ENCODE measurements around the gene ABCC5. TPM values are rescaled to one million over a fixed set of nuclear protein-coding genes. Genes with fewer than 3 reads are reported as not detected.

ABCC5 gene
- total and polyA plus RNA-seq, 12 donors: 12.1 to 89.6 (median 40.9) TPM

GRCh38 chr3:183958775-183959174, 58.9 kb downstream of the ABCC5 start:
- ATAC-seq: no peak
- TF ChIP-seq CTCF (IDR thresholded peaks at IDR 0.05): no peak
- no peaks in the 10 kb centered on the region for H3K27me3 ChIP-seq
- H3K27ac ChIP-seq: no peak overlapping the region
- intact Hi-C loops (cut with DNase I): no loop called here
- WGBS, 2 donors: 97% methylated on average over 4 of the region's 4 CpGs
- peaks cover 0 to 87% (median 54%) of the 10 kb centered on the region in 9 donors for H3K36me3 ChIP-seq
- no peaks in the 10 kb centered on the region for H3K9me3 ChIP-seq
- no peak for DNase-seq
- H3K4me1 ChIP-seq: no peaks in the 10 kb centered on the region
- no peak overlapping the region for H3K4me3 ChIP-seq

- H3K4me3 ChIP-seq: no peak overlapping the region
- no peaks in the 10 kb centered on the region for H3K27me3 ChIP-seq
- WGBS, 2 donors: 93 to 94% methylated on average over 3 of the region's 3 CpGs
- no peaks in the 10 kb centered on the region for H3K9me3 ChIP-seq
- H3K27ac ChIP-seq: no peak overlapping the region
- ATAC-seq (no peak), DNase-seq (no peak)
- no peak for TF ChIP-seq CTCF (IDR thresholded peaks at IDR 0.05)
- intact Hi-C loops (cut with DNase I): no loop called here
- no peaks in the 10 kb centered on the region for H3K4me1 ChIP-seq
- peaks cover 0 to 87% (median 50%) of the 10 kb centered on the region in 9 donors for H3K36me3 ChIP-seq
Observed at GRCh38 chr3:183958226-183958625, 59.5 kb downstream of the ABCC5 start.

- H3K9me3 ChIP-seq: no peaks in the 10 kb centered on the region
- ATAC-seq (no peak), DNase-seq (no peak)
- 65 to 75% methylated on average over 4 of the region's 4 CpGs for WGBS, 2 donors
- no peaks in the 10 kb centered on the region for H3K4me1 ChIP-seq
- no peak overlapping the region for H3K27ac ChIP-seq
- H3K4me3 ChIP-seq: no peak overlapping the region
- no peak for TF ChIP-seq CTCF (IDR thresholded peaks at IDR 0.05)
- intact Hi-C loops (cut with DNase I): no loop called here
- no peaks in the 10 kb centered on the region for H3K27me3 ChIP-seq
- H3K36me3 ChIP-seq: peaks cover 0 to 87% (median 52%) of the 10 kb centered on the region in 9 donors
Observed at GRCh38 chr3:183954875-183955274, 62.8 kb downstream of the ABCC5 start.

- Histone ChIP-seq H3K4me3 (no peak overlapping the region), H3K9me3 (no peaks in the 10 kb centered on the region), H3K27ac (no peak overlapping the region), H3K36me3 (peaks cover 4 to 87% (median 58%) of the 10 kb centered on the region in 9 donors), H3K27me3 (no peaks in the 10 kb centered on the region), H3K4me1 (no peaks in the 10 kb centered on the region)
- DNase-seq: no peak
- 90 to 94% methylated on average over 6 of the region's 6 CpGs for WGBS, 2 donors
- TF ChIP-seq CTCF (IDR thresholded peaks at IDR 0.05): no peak
- intact Hi-C loops (cut with DNase I): no loop called here
- peak in 1 of 8 donors; percentile 18 for ATAC-seq
Observed at GRCh38 chr3:183953471-183954070, 64.1 kb downstream of the ABCC5 start.
